ENCODE results near the gene KRT7. TPM values are rescaled to one million over a fixed set of nuclear protein-coding genes. Genes with fewer than 3 reads are reported as not detected.
A peak's percentile ranks its signal among the peaks of the same experiment; 100 is the strongest.

The KRT7 gene
- total RNA-seq, 2 experiments from 2014 or later, result 3.4 to 3.9 TPM

DNA sequence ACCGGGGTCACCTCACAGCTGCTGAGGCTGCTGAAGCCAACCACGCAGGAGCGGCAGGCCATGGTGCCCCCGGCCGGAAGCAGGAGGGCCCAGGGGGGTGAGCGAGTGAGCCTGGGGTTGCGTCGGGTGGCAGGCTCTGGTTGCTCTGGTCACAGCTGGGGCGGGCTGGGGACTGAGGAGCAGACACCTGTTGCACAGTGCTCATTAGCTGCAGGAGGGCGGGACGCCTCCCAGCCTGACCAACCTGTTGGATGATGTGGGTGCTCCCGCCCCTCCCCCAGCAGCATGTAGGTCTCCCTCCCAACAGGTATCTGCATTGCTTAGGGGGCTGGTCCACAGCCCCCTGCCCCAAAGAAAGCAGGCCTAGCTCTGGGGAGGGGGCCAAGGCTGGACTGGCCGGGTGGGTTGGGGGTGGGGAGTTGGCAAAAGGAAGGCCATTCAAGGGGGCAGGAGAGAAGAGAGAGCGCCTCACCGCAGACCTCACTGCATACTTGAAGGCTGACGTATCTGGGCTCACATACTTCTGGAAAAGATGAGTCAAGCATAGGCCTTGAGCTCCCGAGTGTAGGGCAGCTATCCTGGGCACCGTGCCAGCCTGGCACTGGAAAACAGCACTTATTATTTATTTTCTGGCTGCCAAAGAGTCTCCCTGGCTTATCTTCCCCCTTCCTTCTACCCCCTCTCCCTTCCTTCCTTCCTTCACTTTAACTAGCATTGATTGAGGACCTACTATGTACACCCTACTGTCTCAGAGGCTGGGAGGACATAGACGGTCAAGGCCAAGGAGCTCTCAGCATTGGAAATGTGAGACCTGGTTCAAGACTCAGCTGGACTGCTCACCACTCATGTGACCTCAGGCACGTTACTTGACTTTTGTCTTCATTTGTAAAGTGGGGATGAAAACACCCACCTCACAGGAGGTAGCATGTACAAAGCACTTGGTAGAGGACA, 40.9 kb upstream of the KRT7 start, which contains the start of gene KRT80:
TSS of gene KRT80 (minus strand) at position 174 of the 951 bp plus-strand sequence. CDS start at position 62, 112 bp downstream.
- Mint-ChIP-seq H3K27ac (no peak within 1 kb of the TSS), H3K4me3 (no peak within 1 kb of the TSS), H3K27me3 (peaks cover 2% of the 10 kb centered on the region), H3K36me3 (ENCODE audit: low read depth) (no peaks in the 10 kb centered on the region), H3K4me1 (peaks cover 2% of the 10 kb centered on the region), H3K9me3 (ENCODE audit: low read depth) (no peaks in the 10 kb centered on the region)
- ChIA-PET POLR2A (no interaction called here), CTCF (interaction anchor here (0.7 kb wide), 1 partner anchor 606 kb away, joined by 3 read pairs; no protein-coding TSS in a partner anchor)
- peak; percentile 68 for DNase-seq
- ATAC-seq, result peak; percentile 83
- intact Hi-C loops (cut with DNase I, micrococcal nuclease), result no loop called here

- Mint-ChIP-seq H3K27me3 (peaks cover 2% of the 10 kb centered on the region), H3K4me3 (no peak overlapping the region), H3K4me1 (peaks cover 2% of the 10 kb centered on the region), H3K9me3 (ENCODE audit: low read depth) (no peaks in the 10 kb centered on the region), H3K36me3 (ENCODE audit: low read depth) (no peaks in the 10 kb centered on the region), H3K27ac (no peak overlapping the region)
- ChIA-PET POLR2A (no interaction called here), CTCF (interaction anchor here (0.7 kb wide), 1 partner anchor 1611 kb away, joined by 3 read pairs; no protein-coding TSS in a partner anchor)
- intact Hi-C loops (cut with DNase I, micrococcal nuclease), result no loop called here
- DNase-seq, result no peak
- ATAC-seq, result no peak
Observed at GRCh38 chr12:52193532-52193931, 39.5 kb upstream of the KRT7 start.

GRCh38 chr12:52193991-52194390, 39.1 kb upstream of the KRT7 start:
- no peaks in the 10 kb centered on the region for H3K9me3 Mint-ChIP-seq (ENCODE audit: low read depth)
- no peaks in the 10 kb centered on the region for H3K36me3 Mint-ChIP-seq (ENCODE audit: low read depth)
- ATAC-seq (no peak), DNase-seq (no peak)
- no peak overlapping the region for H3K4me3 Mint-ChIP-seq
- ChIA-PET POLR2A (no interaction called here), CTCF (interaction anchor here (0.7 kb wide), 1 partner anchor 1610 kb away, joined by 3 read pairs; no protein-coding TSS in a partner anchor)
- no peak overlapping the region for H3K27ac Mint-ChIP-seq
- H3K4me1 Mint-ChIP-seq, result peaks cover 2% of the 10 kb centered on the region
- intact Hi-C loops (cut with DNase I, micrococcal nuclease), result no loop called here
- peaks cover 2% of the 10 kb centered on the region for H3K27me3 Mint-ChIP-seq

GRCh38 chr12:52195065-52195730, 37.8 kb upstream of the KRT7 start:
- ATAC-seq (peak; percentile 53), DNase-seq (peak; percentile 18)
- H3K9me3 Mint-ChIP-seq (ENCODE audit: low read depth), result no peaks in the 10 kb centered on the region
- H3K27ac Mint-ChIP-seq, result no peak overlapping the region
- H3K4me3 Mint-ChIP-seq, result no peak overlapping the region
- H3K27me3 Mint-ChIP-seq, result peaks cover 2% of the 10 kb centered on the region
- CTCF ChIA-PET, result interaction anchor here (1.3 kb wide), 1 partner anchor 84 kb away, joined by 3 read pairs; no protein-coding TSS in a partner anchor
- peaks cover 2% of the 10 kb centered on the region for H3K4me1 Mint-ChIP-seq
- POLR2A ChIA-PET, result no interaction called here
- H3K36me3 Mint-ChIP-seq (ENCODE audit: low read depth), result no peaks in the 10 kb centered on the region
- intact Hi-C loops (cut with DNase I, micrococcal nuclease), result no loop called here

DNA sequence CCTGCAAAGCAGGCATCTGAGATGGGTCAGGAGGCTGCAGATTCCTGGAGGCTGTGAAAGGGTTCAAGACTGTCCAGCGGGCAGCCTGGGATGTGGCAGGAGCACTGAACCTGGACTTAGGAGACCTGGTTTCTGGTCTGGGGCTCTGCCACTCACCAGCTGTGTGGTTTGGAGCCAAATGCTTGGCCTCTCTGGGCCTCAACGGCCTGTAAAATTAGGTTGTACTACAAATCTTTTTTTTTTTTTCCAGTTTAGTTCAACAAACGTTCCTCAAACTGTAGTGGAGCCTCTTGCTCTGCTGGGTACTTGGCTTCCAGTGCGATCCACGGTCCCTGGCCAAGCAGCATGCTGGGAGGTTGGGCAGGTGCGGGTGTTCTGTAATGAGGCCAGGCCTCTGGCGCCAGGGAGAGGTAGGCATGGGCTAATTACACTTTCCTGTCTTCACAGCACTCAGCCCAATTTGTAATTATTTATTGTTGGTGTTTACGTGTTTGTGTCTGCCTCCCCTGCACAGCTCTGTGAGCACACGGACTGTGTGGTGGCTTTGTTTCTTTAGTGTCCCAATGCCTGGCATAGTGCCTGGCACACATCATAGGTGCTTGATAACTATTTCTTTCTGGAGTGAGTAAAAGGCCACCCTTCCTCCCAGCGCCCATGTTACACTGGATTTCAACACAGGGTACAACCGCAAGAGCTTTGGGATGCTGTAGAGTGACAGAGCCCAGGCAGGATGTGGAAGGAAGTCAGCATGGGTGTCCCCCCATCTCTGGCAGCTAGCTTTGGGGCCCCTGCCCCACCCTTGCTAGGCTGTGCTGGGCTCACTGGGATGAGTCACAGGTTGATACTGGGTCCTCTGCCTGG, 35.4 kb upstream of the KRT7 start:
- intact Hi-C loops (cut with DNase I, micrococcal nuclease), result no loop called here
- peaks cover 2% of the 10 kb centered on the region for H3K4me1 Mint-ChIP-seq
- H3K4me3 Mint-ChIP-seq, result no peak overlapping the region
- POLR2A ChIA-PET, result no interaction called here
- CTCF ChIA-PET, result interaction anchor here (0.5 to 1.5 kb wide), 2 partner anchors 10 to 112 kb away, joined by 3 read pairs; no protein-coding TSS in a partner anchor
- H3K9me3 Mint-ChIP-seq (ENCODE audit: low read depth), result no peaks in the 10 kb centered on the region
- no peak for DNase-seq
- ATAC-seq, result no peak
- H3K27me3 Mint-ChIP-seq, result peaks cover 2% of the 10 kb centered on the region
- H3K36me3 Mint-ChIP-seq (ENCODE audit: low read depth), result no peaks in the 10 kb centered on the region
- H3K27ac Mint-ChIP-seq, result no peak overlapping the region

- CTCF ChIA-PET, result interaction anchor here (1.1 kb wide), 1 partner anchor 24 kb away, joined by 4 read pairs; no protein-coding TSS in a partner anchor
- no peak for DNase-seq
- H3K36me3 Mint-ChIP-seq (ENCODE audit: low read depth), result no peaks in the 10 kb centered on the region
- POLR2A ChIA-PET, result no interaction called here
- no peak for ATAC-seq
- no peak overlapping the region for H3K27ac Mint-ChIP-seq
- intact Hi-C loops (cut with DNase I, micrococcal nuclease), result no loop called here
- H3K9me3 Mint-ChIP-seq (ENCODE audit: low read depth), result no peaks in the 10 kb centered on the region
- no peak overlapping the region for H3K4me3 Mint-ChIP-seq
- H3K4me1 Mint-ChIP-seq, result peaks cover 8% of the 10 kb centered on the region
- peaks cover 7% of the 10 kb centered on the region for H3K27me3 Mint-ChIP-seq
Observed at GRCh38 chr12:52198454-52199215, 34.4 kb upstream of the KRT7 start.

- ChIA-PET POLR2A (no interaction called here), CTCF (interaction anchor here (1.1 kb wide), 1 partner anchor 23 kb away, joined by 4 read pairs; no protein-coding TSS in a partner anchor)
- Mint-ChIP-seq H3K27ac (no peak overlapping the region), H3K9me3 (ENCODE audit: low read depth) (no peaks in the 10 kb centered on the region), H3K4me3 (no peak overlapping the region), H3K27me3 (peaks cover 7% of the 10 kb centered on the region), H3K4me1 (peaks cover 8% of the 10 kb centered on the region), H3K36me3 (ENCODE audit: low read depth) (no peaks in the 10 kb centered on the region)
- intact Hi-C loops (cut with DNase I, micrococcal nuclease), result no loop called here
- DNase-seq, result no peak
- ATAC-seq, result no peak
Observed at GRCh38 chr12:52199294-52199919, 33.6 kb upstream of the KRT7 start.

DNA sequence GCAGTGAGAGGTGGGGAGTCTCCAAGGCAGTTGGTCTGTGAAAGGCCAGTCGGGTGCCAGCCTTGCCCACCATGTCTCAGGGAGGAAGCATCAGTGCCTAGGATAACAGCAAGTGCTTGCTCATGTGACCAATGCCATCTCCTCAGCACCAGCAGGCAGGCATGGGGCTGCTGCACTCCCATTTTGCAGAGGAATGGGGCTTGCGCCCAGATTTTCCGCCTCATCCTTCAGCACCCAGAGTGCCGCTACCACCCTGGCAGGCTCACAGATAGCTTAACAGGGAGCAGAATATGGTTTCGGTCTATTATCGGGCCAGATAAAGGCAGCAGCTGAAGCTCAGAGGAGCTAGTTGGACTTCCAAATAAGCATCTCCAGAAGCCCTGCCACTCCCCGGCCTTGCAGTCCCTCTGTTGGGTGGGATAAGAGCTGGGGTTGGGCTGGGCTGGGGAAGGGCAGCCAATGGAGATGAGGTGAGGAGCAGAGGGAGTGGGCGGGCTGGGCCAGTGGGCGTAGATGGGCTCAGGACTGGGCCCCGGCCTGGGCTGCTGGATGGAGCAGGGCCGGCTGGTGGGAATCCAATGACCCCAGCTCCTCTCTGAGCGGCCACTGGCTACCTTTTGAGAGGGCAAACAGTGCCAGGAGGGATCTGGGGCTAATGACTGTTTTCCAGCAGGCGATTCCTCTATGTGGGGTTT, 32.8 kb upstream of the KRT7 start:
- ChIA-PET CTCF (interaction anchor here (1.1 kb wide), 1 partner anchor 22 kb away, joined by 4 read pairs; no protein-coding TSS in a partner anchor), POLR2A (no interaction called here)
- intact Hi-C loops (cut with DNase I, micrococcal nuclease), result no loop called here
- Mint-ChIP-seq H3K27ac (no peak overlapping the region), H3K27me3 (peaks cover 7% of the 10 kb centered on the region), H3K9me3 (ENCODE audit: low read depth) (no peaks in the 10 kb centered on the region), H3K4me1 (peaks cover 6% of the 10 kb centered on the region), H3K4me3 (no peak overlapping the region), H3K36me3 (ENCODE audit: low read depth) (no peaks in the 10 kb centered on the region)
- ATAC-seq (no peak), DNase-seq (no peak)

DNA sequence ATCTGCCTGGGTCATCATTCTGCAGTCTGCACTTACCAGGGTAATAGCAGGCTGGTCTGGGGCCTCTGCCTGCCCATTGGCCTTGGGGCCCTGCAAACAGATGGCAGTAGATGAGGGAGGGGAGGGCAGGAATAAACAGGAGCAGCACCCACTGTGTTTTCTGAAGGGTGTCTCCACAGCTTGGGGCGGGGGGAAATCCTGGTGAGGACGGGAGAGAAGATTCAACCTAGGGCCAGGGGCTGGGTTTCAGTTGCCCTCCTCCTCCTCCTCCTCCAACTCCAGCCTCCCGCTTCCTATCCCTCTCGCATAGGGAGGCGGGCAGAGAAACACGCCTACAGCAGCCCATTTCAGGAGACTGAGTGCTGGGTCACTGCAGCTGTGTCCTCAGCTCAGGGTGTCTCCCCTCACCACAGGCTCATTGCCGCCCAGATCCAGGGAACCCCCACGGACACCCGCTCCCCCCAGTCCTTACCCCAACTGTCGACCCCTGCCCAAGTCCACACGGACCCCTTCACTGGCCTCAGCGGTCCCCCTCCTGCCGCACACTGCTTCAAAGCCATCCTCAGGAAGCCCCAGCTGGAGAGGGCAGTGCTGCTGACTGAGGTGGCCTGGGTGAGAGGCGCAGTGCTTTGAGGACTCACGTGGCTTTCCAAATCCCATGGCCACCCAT, 32.1 kb upstream of the KRT7 start:
- Mint-ChIP-seq H3K9me3 (ENCODE audit: low read depth) (no peaks in the 10 kb centered on the region), H3K27me3 (peaks cover 7% of the 10 kb centered on the region), H3K27ac (no peak overlapping the region), H3K4me1 (peaks cover 6% of the 10 kb centered on the region), H3K36me3 (ENCODE audit: low read depth) (no peaks in the 10 kb centered on the region), H3K4me3 (no peak overlapping the region)
- DNase-seq, result no peak
- ChIA-PET CTCF (interaction anchor here (0.6 kb wide), 2 partner anchors 26 to 43 kb away, joined by 3 read pairs; no protein-coding TSS in a partner anchor), POLR2A (no interaction called here)
- intact Hi-C loops (cut with DNase I, micrococcal nuclease), result no loop called here
- ATAC-seq, result no peak
